ENCODE measurements around the gene VPS51.

DNA sequence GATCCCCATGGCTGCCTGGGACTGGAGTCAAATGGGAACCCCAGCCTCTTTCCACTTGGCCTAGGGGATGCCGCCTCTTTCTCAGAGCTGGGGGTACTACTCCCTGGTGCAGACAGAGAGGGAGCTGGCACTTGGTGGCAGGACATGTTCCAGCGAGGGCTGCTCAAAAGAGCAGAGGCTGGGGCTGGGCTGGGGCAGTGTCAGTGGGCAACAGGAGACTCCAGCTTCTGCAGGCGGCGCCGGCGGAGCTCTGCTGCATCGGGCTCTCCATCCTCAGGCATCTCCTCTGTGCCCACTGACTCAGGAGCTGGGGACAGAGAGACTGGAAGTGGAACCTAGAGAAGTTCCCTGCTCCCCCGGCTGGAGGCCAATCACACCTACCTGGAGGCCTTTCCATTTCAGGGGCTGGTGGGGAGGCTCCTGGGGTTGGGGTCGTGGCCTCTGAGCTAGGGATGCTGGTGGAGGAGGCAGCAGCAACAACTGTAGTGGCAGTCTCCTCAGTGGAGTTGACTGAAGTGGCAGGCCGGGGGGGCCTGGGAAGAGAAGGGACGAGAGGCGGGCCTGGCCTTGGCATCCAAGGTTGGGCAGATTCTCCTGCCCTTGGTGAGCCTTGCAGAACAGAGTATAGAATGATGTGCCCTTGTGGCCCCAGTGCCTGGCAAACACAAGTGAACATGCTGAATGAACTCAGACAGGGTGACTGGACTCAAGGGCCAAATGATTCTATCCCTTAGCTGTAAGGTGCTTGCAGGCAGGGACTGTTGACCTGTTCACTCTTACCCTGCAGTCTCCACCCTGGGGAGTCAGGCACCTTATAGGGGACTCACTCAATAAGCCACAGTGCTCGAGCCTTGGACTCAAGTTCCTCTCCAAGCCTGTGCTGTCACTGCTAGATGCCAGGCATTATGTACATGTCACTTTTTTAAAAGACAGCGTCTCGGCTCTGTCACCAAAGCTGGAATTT is 32.5 kb downstream of the VPS51 start:
- TF ChIP-seq CTCF (conservative IDR thresholded peaks at IDR 0.05) (no peak), EZH2 (IDR thresholded peaks at IDR 0.05; ENCODE audit: low read depth) (no peak)
